GM18507 (cell line): ENCODE results near the gene TK1.
"Not testable (repeated sequence)": the region's sequence is repeated elsewhere in the genome, so short reads cannot be mapped to it uniquely, and the experiment has no call there.

Experiments used
- DNase-seq: peaks from one replicate; pipeline ENCODE4 v3.0.0; 2011; ENCODE audit warnings: low read depth; ENCODE audit not compliant: insufficient read length; ENCODE audit errors: extremely low spot score
- FAIRE-seq: peaks from 2 replicates; lab custom pipeline; 2011; peaks lifted over from hg19 to GRCh38; lab: Jason Lieb, UNC

The TK1 gene, protein sequence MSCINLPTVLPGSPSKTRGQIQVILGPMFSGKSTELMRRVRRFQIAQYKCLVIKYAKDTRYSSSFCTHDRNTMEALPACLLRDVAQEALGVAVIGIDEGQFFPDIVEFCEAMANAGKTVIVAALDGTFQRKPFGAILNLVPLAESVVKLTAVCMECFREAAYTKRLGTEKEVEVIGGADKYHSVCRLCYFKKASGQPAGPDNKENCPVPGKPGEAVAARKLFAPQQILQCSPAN

GRCh38 chr17:78186692-78187595 lies at the start of gene TK1, which contains the start of gene AFMID:
Gene TK1 (minus strand): TSS chr17:78187052. CDS start chr17:78186994, 58 bp downstream.
Gene AFMID (plus strand): TSS chr17:78187362. CDS start chr17:78187371, 9 bp downstream.
- peak; percentile 94 for FAIRE-seq

GRCh38 chr17:78235885-78236284 lies 49.0 kb upstream of the TK1 start:
- FAIRE-seq, result no peak

More at GRCh38 chr17:78186692-78187595, at the start of gene TK1, which contains the start of gene AFMID:
- DNase-seq, result peak; percentile 97

DNA sequence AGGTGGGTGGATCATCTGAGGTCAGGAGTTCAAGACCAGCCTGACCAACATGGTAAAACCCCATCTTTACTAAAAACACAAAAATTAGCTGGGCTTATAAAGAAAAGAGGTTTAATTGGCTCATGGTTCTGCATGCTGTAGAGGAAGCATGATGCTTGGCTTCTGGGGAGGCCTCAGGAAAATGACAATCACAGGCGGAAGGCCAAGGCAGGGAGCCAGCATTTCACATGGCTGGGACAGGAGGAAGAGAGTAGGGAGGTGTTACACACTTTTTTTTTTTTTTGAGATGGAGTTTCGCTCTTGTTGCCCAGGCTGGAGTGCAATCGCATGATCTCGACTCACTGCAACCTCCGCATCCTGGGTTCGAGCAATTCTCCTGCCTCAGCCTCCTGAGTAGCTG lies 48.2 kb upstream of the TK1 start:
- not testable (repeated sequence) for DNase-seq, FAIRE-seq

More at GRCh38 chr17:78235885-78236284, 49.0 kb upstream of the TK1 start:
- no peak for DNase-seq

- no peak for FAIRE-seq
- no peak for DNase-seq
Observed at GRCh38 chr17:78234261-78234865, 47.5 kb upstream of the TK1 start.

GRCh38 chr17:78233678-78234077 lies 46.8 kb upstream of the TK1 start:
- FAIRE-seq, result no peak
- DNase-seq, result no peak

GRCh38 chr17:78232859-78233173 lies 46.0 kb upstream of the TK1 start:
- FAIRE-seq, result no peak

GRCh38 chr17:78231991-78232858 lies 45.4 kb upstream of the TK1 start:
- FAIRE-seq (no peak), DNase-seq (no peak)

More at GRCh38 chr17:78232859-78233173, 46.0 kb upstream of the TK1 start:
- DNase-seq, result no peak

- no peak for FAIRE-seq
- no peak for DNase-seq
Observed at GRCh38 chr17:78230996-78231935, 44.4 kb upstream of the TK1 start, which contains the start of gene TMEM235. Gene TMEM235 (plus strand): TSS chr17:78231631. CDS start chr17:78232024, 393 bp downstream.

DNA sequence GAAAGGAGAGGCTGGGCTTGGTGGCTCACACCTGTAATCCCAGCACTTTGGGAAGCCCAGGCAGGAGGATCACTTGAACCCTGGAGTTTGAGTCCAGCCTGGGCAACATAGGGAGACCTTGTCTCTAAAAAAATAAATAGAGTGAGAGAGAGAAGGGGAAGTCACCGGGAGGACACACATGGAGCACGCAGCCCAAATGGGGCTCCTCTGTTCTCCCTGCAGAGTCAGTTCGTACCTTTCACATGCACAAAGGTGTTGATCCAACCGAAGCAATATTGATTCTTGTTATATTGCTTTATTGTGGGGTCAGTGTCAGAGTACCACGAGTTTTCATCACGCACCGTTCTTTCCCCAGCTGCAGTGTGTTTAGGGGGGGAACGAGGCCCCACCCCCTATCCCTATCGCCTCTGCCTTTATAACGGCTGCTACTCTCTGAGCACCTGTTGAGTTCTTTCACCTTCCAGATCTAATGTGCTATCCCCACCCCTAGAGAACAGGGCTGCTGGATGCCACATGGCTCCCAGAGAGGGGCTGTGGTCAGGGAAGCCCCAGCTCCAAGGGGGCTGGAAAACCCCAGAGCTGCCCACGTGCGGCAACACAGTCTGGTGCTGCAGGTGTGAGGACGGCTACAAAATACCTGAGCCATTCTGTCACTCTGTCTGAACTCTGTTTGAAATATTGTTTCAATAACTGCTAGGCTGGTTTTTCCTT lies 43.6 kb upstream of the TK1 start:
- FAIRE-seq, result no peak

DNA sequence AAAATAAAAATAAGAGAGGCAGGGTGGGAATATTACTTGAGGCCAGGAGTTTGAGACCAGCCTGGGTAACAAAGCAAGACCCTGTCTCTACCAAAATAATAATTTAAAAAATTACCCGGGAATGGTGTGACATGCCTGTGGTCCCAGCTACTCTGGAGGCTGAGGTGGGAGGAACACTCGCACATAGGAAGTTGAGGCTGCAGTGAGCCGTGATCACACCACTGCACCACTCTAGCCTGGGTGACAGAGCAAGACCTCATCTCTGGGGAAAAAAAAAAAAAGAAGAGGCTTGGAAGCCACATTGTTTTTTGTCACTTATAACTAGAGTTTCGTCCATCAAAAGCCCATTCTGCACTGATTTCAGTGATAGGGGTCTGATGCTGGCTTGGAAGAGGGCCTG lies 41.3 kb upstream of the TK1 start:
- no peak for FAIRE-seq
- DNase-seq, result no peak

More for the DNA sequence above, 43.6 kb upstream of the TK1 start:
- no peak for DNase-seq

DNA sequence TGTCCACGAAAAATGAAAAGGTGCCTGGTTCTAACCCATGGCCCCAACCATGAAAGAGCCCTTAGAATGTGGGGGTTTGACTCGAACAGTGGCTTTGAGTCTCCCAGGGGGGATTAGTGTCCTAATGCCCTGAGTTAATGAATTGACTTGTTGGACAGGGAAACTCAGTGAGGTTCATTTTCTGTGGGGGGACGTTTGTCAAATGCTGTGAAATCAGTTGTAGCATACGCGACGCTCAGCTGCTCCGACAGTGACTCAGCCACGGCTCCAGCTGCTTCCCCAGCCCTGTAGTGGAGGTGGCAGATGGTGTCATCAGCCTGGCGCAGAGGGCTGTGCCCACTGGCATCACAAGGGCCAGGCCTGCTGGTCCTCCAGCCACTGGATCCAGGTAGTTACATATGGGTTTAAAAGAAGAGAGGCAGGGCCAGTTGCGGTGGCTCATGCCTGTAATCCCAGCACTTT lies 40.6 kb upstream of the TK1 start:
- FAIRE-seq (no peak), DNase-seq (no peak)

GRCh38 chr17:78226759-78227454 lies 40.1 kb upstream of the TK1 start:
- DNase-seq (no peak), FAIRE-seq (no peak)

DNA sequence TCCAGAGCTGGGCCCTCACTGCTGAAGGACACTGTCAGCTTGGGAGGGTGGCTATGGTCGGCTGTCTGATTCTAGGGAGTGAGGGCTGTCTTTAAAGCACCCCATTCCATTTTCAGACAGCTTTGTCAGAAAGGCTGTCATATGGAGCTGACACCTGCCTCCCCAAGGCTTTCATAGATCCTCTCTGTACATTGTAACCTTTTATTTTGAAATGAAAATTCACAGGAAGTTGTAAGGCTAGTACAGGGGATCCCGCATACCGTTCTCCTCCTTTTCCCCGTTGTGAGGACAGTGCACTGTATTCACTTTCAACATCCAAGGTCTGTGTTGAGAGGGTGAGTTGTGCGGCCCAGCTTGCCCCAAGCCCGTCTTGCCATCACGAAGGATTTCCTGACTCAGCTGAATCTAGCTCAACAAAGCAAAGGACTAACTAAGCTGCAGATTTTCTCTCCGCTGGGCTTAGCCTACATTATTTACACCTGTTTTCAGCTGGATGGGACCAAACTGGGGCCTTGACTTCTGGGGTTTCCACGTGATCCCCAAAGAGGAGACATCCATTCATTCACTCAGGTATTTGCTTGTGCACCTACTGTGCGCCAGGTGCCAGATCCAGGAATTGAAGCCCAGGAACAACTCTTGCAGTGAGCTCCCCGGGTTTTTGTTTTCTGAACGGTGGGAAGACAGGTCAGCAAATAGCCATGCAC lies 39.4 kb upstream of the TK1 start:
- FAIRE-seq (no peak), DNase-seq (no peak)

DNA sequence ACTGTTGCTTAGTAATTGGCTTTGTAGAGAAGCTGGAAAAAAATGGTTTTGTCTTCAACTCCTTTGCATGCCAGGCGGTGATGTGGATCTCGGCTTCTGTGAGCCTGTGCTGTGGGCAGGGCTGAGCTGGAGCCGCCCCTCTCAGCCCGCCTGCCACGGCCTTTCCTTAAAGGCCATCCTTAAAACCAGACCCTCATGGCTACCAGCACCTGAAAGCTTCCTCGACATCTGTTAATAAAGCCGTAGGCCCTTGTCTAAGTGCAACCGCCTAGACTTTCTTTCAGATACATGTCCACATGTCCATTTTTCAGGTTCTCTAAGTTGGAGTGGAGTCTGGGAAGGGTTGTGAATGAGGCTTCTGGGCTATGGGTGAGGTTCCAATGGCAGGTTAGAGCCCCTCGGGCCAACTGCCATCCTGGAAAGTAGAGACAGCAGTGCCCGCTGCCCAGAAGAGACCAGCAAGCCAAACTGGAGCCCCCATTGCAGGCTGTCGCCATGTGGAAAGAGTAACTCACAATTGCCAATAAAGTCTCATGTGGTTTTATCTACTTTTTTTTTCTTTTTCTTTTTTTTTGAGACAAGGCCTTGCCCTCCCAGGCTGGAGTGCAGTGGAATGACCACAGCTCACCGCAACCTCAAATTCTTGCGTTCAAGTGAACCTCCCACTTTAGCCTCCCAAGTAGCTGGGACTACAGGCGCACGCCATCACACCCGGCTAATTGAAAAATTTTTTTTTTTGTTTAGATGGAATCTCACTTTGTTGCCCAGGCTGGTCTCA lies 38.4 kb upstream of the TK1 start:
- FAIRE-seq, result no peak

DNA sequence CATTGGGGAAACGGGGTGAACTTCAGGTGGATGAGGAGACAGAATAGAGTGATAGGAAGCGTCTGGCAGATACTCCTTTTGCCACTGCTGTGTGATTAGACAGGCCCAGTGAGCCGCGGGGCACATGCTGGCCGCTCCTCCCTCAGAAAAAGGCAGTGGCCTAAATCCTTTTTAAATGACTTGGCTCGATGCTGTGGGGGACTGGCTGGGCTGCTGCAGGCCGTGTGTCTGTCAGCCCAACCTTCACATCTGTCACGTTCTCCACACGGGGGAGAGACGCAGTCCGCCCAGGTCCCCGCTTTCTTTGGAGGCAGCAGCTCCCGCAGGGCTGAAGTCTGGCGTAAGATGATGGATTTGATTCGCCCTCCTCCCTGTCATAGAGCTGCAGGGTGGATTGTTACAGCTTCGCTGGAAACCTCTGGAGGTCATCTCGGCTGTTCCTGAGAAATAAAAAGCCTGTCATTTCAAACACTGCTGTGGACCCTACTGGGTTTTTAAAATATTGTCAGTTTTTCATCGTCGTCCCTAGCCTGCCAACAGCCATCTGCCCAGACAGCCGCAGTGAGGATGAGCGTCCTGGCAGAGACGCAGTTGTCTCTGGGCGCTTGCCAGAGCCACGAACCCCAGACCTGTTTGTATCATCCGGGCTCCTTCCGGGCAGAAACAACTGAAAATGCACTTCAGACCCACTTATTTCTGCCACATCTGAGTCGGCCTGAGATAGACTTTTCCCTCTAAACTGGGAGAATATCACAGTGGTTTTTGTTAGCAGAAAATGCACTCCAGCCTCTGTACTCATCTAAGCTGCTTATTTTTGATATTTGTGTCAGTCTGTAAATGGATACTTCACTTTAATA lies 37.6 kb upstream of the TK1 start:
- FAIRE-seq, result no peak
- no peak for DNase-seq

More for the DNA sequence above, 38.4 kb upstream of the TK1 start:
- DNase-seq, result no peak
